ENCODE measurements around the gene HSF2BP.
"Not testable (repeated sequence)": the region's sequence is repeated elsewhere in the genome, so short reads cannot be mapped to it uniquely, and the experiment has no call there.

The HSF2BP gene

GRCh38 chr21:43503892-43504291, 155.4 kb downstream of the HSF2BP start:
- H3K36me3 ChIP-seq; H3K4me3 ChIP-seq (ENCODE audit: low read depth, low read length); H3K27ac ChIP-seq; H3K27me3 ChIP-seq (ENCODE audit: insufficient read depth, low read depth, severe bottlenecking); DNase-seq; H3K9me3 ChIP-seq (ENCODE audit: severe bottlenecking): not testable (repeated sequence)

GRCh38 chr21:43503075-43503750, 156.1 kb downstream of the HSF2BP start:
- DNase-seq; H3K9me3 ChIP-seq (ENCODE audit: severe bottlenecking); H3K27me3 ChIP-seq (ENCODE audit: insufficient read depth, low read depth, severe bottlenecking); H3K27ac ChIP-seq; H3K36me3 ChIP-seq; H3K4me3 ChIP-seq (ENCODE audit: low read depth, low read length): not testable (repeated sequence)

GRCh38 chr21:43502407-43503071, 156.7 kb downstream of the HSF2BP start:
- not testable (repeated sequence) for H3K4me3 ChIP-seq (ENCODE audit: low read depth, low read length); H3K27ac ChIP-seq; H3K9me3 ChIP-seq (ENCODE audit: severe bottlenecking); DNase-seq; H3K36me3 ChIP-seq; H3K27me3 ChIP-seq (ENCODE audit: insufficient read depth, low read depth, severe bottlenecking)

- not testable (repeated sequence) for H3K27me3 ChIP-seq (ENCODE audit: insufficient read depth, low read depth, severe bottlenecking); H3K27ac ChIP-seq; H3K4me3 ChIP-seq (ENCODE audit: low read depth, low read length); H3K36me3 ChIP-seq; DNase-seq; H3K9me3 ChIP-seq (ENCODE audit: severe bottlenecking)
Observed at GRCh38 chr21:43498924-43499323, 160.4 kb downstream of the HSF2BP start.

- H3K9me3 ChIP-seq (ENCODE audit: severe bottlenecking); DNase-seq; H3K4me3 ChIP-seq (ENCODE audit: low read depth, low read length); H3K27me3 ChIP-seq (ENCODE audit: insufficient read depth, low read depth, severe bottlenecking); H3K27ac ChIP-seq; H3K36me3 ChIP-seq: not testable (repeated sequence)
Observed at GRCh38 chr21:43498065-43498464, 161.2 kb downstream of the HSF2BP start.

DNA sequence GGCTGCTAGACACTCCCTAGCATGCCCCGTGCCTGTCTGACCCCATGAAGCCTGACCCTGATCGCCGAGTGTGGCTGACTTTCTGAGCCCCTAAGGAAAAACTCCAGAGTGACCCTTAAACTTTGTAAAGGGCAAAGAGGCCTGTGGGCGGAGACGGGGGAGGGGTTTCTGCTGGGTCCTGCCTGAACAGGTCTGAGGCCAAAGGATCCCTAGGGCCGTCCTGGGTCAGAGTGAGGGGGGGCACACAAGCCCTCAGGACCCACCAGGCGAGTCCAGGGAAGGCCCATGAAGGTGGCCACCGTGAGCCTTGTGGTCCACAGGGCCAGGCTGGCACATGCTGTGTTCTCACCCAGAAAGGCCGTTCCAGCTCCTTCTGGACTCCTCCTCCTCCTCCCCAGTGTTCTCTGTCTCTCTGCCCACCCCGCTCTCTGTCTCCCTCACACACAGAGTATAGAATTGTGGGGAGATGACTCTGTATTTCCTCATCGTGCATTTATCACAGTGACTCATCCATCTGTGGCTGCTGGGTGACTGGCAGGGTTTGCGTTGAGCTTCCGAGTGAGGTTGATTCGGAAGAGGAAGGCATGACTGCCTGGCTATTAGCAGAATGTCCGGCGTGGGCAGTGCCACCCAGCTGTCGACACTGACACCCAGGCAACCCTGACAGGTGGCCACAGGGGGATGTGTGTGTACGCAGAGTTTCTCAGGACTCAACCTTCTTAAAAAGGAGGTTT, 164.8 kb downstream of the HSF2BP start:
- H3K36me3 ChIP-seq; H3K4me3 ChIP-seq (ENCODE audit: low read depth, low read length); H3K27me3 ChIP-seq (ENCODE audit: insufficient read depth, low read depth, severe bottlenecking); H3K27ac ChIP-seq; DNase-seq; H3K9me3 ChIP-seq (ENCODE audit: severe bottlenecking): not testable (repeated sequence)

DNA sequence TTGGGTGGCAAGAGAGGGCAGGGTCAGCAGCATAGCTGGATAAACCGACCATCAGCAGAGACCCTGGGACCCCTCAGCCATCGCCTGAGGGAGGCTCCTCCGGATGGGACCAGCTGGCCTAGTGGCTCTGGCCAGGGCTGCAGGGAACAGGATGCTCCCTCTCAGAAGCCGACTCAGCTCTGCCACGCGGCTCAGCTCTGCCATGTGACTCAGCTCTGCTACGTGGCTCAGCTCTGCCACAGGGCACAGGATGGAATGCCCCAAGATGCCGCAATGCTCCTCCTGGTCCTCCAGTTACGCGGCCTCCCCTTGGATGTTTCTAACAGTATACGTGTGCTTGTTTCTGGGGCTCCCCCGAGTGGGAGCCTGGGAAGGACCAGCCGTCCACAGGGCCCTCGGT, 165.8 kb downstream of the HSF2BP start:
- not testable (repeated sequence) for H3K4me3 ChIP-seq (ENCODE audit: low read depth, low read length); H3K27ac ChIP-seq; DNase-seq; H3K27me3 ChIP-seq (ENCODE audit: insufficient read depth, low read depth, severe bottlenecking); H3K9me3 ChIP-seq (ENCODE audit: severe bottlenecking); H3K36me3 ChIP-seq

- H3K4me3 ChIP-seq (ENCODE audit: low read depth, low read length); H3K27ac ChIP-seq: not testable (repeated sequence)
Observed at GRCh38 chr21:43488235-43488634, 171.1 kb downstream of the HSF2BP start.

DNA sequence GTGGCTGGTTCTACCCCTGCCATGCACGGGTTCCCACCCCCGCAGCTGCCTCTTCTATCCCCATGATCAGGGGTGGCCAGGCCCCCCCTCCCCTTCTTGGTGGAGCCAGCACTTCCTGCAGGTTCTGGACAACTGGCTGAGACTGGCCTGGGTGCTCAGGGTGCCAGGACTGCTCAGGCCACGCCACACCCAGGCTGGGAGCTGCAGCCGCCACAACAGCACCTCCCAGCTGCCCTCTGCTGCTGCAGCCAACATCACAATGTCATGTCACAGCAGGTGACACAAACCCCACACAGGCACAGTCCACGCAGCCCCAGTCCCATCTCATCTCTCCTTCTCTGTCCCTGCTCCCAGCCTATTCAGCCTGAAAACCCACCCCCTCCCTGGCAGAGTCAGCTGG, 173.2 kb downstream of the HSF2BP start:
- H3K36me3 ChIP-seq; H3K27ac ChIP-seq; H3K9me3 ChIP-seq (ENCODE audit: severe bottlenecking); H3K27me3 ChIP-seq (ENCODE audit: insufficient read depth, low read depth, severe bottlenecking); H3K4me3 ChIP-seq (ENCODE audit: low read depth, low read length); DNase-seq: not testable (repeated sequence)

More at GRCh38 chr21:43488235-43488634, 171.1 kb downstream of the HSF2BP start:
- H3K9me3 ChIP-seq (ENCODE audit: severe bottlenecking); H3K27me3 ChIP-seq (ENCODE audit: insufficient read depth, low read depth, severe bottlenecking); H3K36me3 ChIP-seq; DNase-seq: not testable (repeated sequence)

DNA sequence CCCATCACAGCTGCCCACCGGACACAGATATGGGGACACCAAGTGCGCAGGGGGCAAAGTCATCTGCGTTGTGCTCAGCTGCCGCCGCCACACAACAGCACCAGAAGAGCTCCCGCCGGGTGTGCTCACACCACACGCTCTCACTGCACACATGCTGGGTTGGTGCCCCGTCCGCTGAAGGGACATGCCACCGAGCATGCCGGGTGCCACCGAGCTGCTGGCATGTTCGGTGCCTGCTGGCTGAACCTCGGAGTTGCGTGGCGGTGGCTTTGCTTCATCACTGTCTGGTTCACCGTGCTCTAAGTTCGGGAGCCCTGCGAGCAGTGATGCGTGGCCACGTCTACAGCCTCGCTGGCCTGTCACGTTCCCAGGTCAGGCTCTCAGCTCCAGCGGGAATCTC, 174.3 kb downstream of the HSF2BP start:
- H3K27ac ChIP-seq; H3K36me3 ChIP-seq; H3K27me3 ChIP-seq (ENCODE audit: insufficient read depth, low read depth, severe bottlenecking); DNase-seq; H3K4me3 ChIP-seq (ENCODE audit: low read depth, low read length); H3K9me3 ChIP-seq (ENCODE audit: severe bottlenecking): not testable (repeated sequence)

GRCh38 chr21:43479197-43479596, 180.1 kb downstream of the HSF2BP start:
- not testable (repeated sequence) for H3K9me3 ChIP-seq (ENCODE audit: severe bottlenecking); H3K36me3 ChIP-seq; H3K4me3 ChIP-seq (ENCODE audit: low read depth, low read length); H3K27me3 ChIP-seq (ENCODE audit: insufficient read depth, low read depth, severe bottlenecking); DNase-seq; H3K27ac ChIP-seq

Measured in WERI-Rb-1 (cell line).